ENCODE measurements around the gene DNAJB13. TPM values are rescaled to one million over a fixed set of nuclear protein-coding genes. Genes with fewer than 3 reads are reported as not detected.

The DNAJB13 gene
- polyA plus RNA-seq, 1 of the 3 experiments (the other 2 are of a cell fraction) = 0.51 TPM

GRCh38 chr11:74013141-74013540 is 62.3 kb downstream of the DNAJB13 start:
- Histone ChIP-seq H3K27ac (ENCODE audit: low read depth in 2 of 2, low read length in 1 of 2) (no peak overlapping the region), H3K27me3 (ENCODE audit: insufficient read depth) (no peaks in the 10 kb centered on the region), H3K36me3 (replicated peaks in 1 of 2; ENCODE audit: control insufficient read depth in 1 of 2, insufficient read depth in 2 of 2, low read length in 1 of 2) (peaks cover 9 to 41% of the 10 kb centered on the region in 2 experiments), H2AFZ (ENCODE audit: low read depth) (no peak overlapping the region), H3K79me2 (ENCODE audit: insufficient read depth) (no peaks in the 10 kb centered on the region), H3K4me2 (no peak overlapping the region), H3F3A (replicated peaks; ENCODE audit: insufficient read depth) (no peaks in the 10 kb centered on the region), H3K4me1 (ENCODE audit: control insufficient read depth in 1 of 2, insufficient read depth in 2 of 2, low read depth in 1 of 2, low read length in 1 of 2) (peaks cover 0 to 2% of the 10 kb centered on the region in 2 experiments; a peak in 1 of 4 replicates), H3K9me3 (no peaks in the 10 kb centered on the region), H4K20me1 (ENCODE audit: insufficient read depth) (no peaks in the 10 kb centered on the region), H3K4me3 (ENCODE audit: low read depth in 2 of 2, low read length in 1 of 2) (no peak overlapping the region), H3K9ac (no peak overlapping the region), H3K9me2 (no peaks in the 10 kb centered on the region)
- WGBS (ENCODE audit: low lambda C conversion rate) = 98% methylated on average over 8 of the region's 8 CpGs
- no peak for TF ChIP-seq GABPA (IDR thresholded peaks at IDR 0.05; ENCODE audit: low read depth)
- TF ChIP-seq USF2 (IDR thresholded peaks at IDR 0.05; ENCODE audit: borderline replicate concordance, low read depth, low read length) = no peak
- no peak for TF ChIP-seq SIN3A (IDR thresholded peaks at IDR 0.05; ENCODE audit: borderline replicate concordance, low read depth, low read length)
- TF ChIP-seq MXI1 (IDR thresholded peaks at IDR 0.05; ENCODE audit: low read depth, low read length) = no peak
- no peak for TF ChIP-seq ELF1 (IDR thresholded peaks at IDR 0.05)
- no peak for TF ChIP-seq PBX3 (IDR thresholded peaks at IDR 0.05)
- TF ChIP-seq SMC3 (IDR thresholded peaks at IDR 0.05; ENCODE audit: low read depth, low read length) = no peak
- TF ChIP-seq POLR2AphosphoS5 (IDR thresholded peaks at IDR 0.05; ENCODE audit: low read depth, low read length) = no peak
- TF ChIP-seq TAF1 (IDR thresholded peaks at IDR 0.05; ENCODE audit: borderline replicate concordance, low read depth, low read length) = no peak
- TF ChIP-seq EP300 (IDR thresholded peaks at IDR 0.05; ENCODE audit: borderline replicate concordance in 1 of 2, low read depth in 1 of 2, low read length in 1 of 2) = no peak
- TF ChIP-seq TEAD4 (IDR thresholded peaks at IDR 0.05; ENCODE audit: borderline replicate concordance, insufficient read depth) = no peak
- TF ChIP-seq RFX5 (IDR thresholded peaks at IDR 0.05; ENCODE audit: low read length) = no peak
- TF ChIP-seq NRF1 (IDR thresholded peaks at IDR 0.05; ENCODE audit: low read depth, low read length) = no peak
- POLR2A ChIA-PET = no interaction called here
- no peak for DNase-seq
- CTCF ChIA-PET = no interaction called here

GRCh38 chr11:74014880-74015279 is 64.1 kb downstream of the DNAJB13 start:
- Histone ChIP-seq H3K4me2 (no peak overlapping the region), H3K4me1 (ENCODE audit: control insufficient read depth in 1 of 2, insufficient read depth in 2 of 2, low read depth in 1 of 2, low read length in 1 of 2) (peaks cover 0 to 2% of the 10 kb centered on the region in 2 experiments; a peak in 1 of 4 replicates), H2AFZ (ENCODE audit: low read depth) (no peak overlapping the region), H3K27me3 (ENCODE audit: insufficient read depth) (no peaks in the 10 kb centered on the region), H3K27ac (ENCODE audit: low read depth in 2 of 2, low read length in 1 of 2) (no peak overlapping the region), H3F3A (replicated peaks; ENCODE audit: insufficient read depth) (no peaks in the 10 kb centered on the region), H3K9me3 (no peaks in the 10 kb centered on the region), H3K9ac (no peak overlapping the region), H3K36me3 (replicated peaks in 1 of 2; ENCODE audit: control insufficient read depth in 1 of 2, insufficient read depth in 2 of 2, low read length in 1 of 2) (peaks cover 10 to 43% of the 10 kb centered on the region in 2 experiments), H3K9me2 (no peaks in the 10 kb centered on the region), H3K4me3 (ENCODE audit: low read depth in 2 of 2, low read length in 1 of 2) (no peak overlapping the region), H3K79me2 (ENCODE audit: insufficient read depth) (no peaks in the 10 kb centered on the region), H4K20me1 (ENCODE audit: insufficient read depth) (no peaks in the 10 kb centered on the region)
- DNase-seq = no peak
- 100% methylated on average over 2 of the region's 2 CpGs for WGBS (ENCODE audit: low lambda C conversion rate)
- POLR2A ChIA-PET = no interaction called here
- TF ChIP-seq CTCF (IDR thresholded peaks at IDR 0.05) = no peak
- TF ChIP-seq NFIC (IDR thresholded peaks at IDR 0.05; ENCODE audit: borderline replicate concordance) = no peak
- TF ChIP-seq JUND (IDR thresholded peaks at IDR 0.05) = no peak
- no peak for TF ChIP-seq FOSL2 (IDR thresholded peaks at IDR 0.05; ENCODE audit: borderline replicate concordance, low read depth)
- TF ChIP-seq PBX3 (IDR thresholded peaks at IDR 0.05) = no peak
- no peak for TF ChIP-seq GATA2 (CRISPR knock-in tag; IDR thresholded peaks at IDR 0.05)
- TF ChIP-seq POLR2AphosphoS5 (IDR thresholded peaks at IDR 0.05; ENCODE audit: low read depth, low read length) = no peak
- no peak for TF ChIP-seq TEAD4 (IDR thresholded peaks at IDR 0.05; ENCODE audit: borderline replicate concordance, insufficient read depth)
- no peak for TF ChIP-seq TCF12 (IDR thresholded peaks at IDR 0.05)
- no peak for TF ChIP-seq MAX (IDR thresholded peaks at IDR 0.05; ENCODE audit: low read depth)
- no peak for TF ChIP-seq RAD21 (IDR thresholded peaks at IDR 0.05; ENCODE audit: low read length)
- no peak for TF ChIP-seq MXI1 (IDR thresholded peaks at IDR 0.05; ENCODE audit: low read depth, low read length)
- CTCF ChIA-PET = no interaction called here
